Gastrocnemius medialis (tissue), 4 donors: Measurements from ENCODE around the gene MFNG.

Experiments
- POLR2A ChIP-seq, 2 donors: fragments of 450-650 bp; IDR thresholded peaks; one replicate each; pipeline ENCODE4 v1.6.1; 2017; ENCODE audit warnings: antibody characterized with exemption in 2 of 2, mild to moderate bottlenecking in 2 of 2, moderate library complexity in 2 of 2
- TF ChIP-seq, protein P1 (sequence below), 5 experiments: fragments of 450-650 bp in 3 of 5; fragments of 200-600 bp in 2 of 5; sonication (generic) in 2 of 5; IDR thresholded peaks in 4 of 5; conservative IDR thresholded peaks in 1 of 5; 1 replicate in 4 of 5; 2 replicates in 1 of 5; pipeline ENCODE4 v1.5.1; 2016 to 2019; ENCODE audit warnings: antibody characterized with exemption in 5 of 5, mild to moderate bottlenecking in 3 of 5, moderate library complexity in 3 of 5

DNA sequence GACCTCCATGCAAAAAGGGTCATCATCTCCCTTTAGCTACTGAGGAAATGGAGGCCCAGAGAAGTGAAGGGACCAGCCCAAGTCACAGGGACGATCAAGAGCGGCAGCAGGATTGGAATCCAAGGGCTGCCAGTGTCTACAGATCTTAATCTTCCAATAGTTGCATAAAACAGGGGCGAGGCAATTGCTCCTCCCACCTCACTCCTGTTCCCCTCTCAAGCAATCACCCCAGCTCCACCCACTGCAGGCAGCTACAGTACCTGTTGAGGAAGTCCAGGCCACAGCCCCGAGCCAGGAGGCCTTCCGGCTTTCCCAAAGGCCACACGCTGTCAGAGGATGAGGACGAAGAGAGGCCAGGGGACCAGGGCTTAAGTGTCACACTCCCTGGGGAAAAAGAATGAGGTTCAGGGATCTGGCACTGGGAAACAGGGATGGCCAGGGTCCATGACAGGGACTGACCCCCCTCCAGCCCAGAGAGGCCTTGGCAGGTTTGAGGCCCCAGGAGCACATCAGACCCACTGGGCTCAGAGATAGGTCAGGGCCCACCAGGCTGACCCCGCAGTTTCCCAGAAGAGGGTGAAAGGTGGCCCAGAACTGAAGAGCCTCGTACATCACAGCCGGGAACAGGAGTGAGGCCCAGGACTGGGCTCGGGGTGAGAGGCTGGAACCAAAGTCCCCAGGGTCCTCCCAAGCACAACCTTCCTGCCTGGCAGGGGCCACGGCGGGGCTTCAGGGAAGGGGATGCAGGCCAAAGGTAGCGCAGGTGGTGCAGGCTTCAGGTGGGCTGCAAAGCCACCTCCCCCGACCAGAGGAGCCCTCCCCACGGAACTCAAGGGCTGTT lies 16.4 kb upstream of the MFNG start:
- TF ChIP-seq, protein P1, sequence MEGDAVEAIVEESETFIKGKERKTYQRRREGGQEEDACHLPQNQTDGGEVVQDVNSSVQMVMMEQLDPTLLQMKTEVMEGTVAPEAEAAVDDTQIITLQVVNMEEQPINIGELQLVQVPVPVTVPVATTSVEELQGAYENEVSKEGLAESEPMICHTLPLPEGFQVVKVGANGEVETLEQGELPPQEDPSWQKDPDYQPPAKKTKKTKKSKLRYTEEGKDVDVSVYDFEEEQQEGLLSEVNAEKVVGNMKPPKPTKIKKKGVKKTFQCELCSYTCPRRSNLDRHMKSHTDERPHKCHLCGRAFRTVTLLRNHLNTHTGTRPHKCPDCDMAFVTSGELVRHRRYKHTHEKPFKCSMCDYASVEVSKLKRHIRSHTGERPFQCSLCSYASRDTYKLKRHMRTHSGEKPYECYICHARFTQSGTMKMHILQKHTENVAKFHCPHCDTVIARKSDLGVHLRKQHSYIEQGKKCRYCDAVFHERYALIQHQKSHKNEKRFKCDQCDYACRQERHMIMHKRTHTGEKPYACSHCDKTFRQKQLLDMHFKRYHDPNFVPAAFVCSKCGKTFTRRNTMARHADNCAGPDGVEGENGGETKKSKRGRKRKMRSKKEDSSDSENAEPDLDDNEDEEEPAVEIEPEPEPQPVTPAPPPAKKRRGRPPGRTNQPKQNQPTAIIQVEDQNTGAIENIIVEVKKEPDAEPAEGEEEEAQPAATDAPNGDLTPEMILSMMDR (IDR thresholded peaks at IDR 0.05 in 4 of 5, conservative IDR thresholded peaks at IDR 0.05 in 1 of 5) = no peak
- no peak for TF ChIP-seq POLR2A (IDR thresholded peaks at IDR 0.05)
